ENCODE measurements around the gene PRRG3.

Gene PRRG3

GRCh38 chrX:151702741-151703340, 7.6 kb downstream of the PRRG3 start:
- no peaks in the 10 kb centered on the region for H3K4me1 ChIP-seq
- H3K4me3 ChIP-seq = no peak overlapping the region
- H3K27me3 ChIP-seq = peaks cover 91% of the 10 kb centered on the region
- no peak for TF ChIP-seq Cebpa-rat (IDR thresholded peaks at IDR 0.05)
- H4K20me1 ChIP-seq = peaks cover 8% of the 10 kb centered on the region; the same call in 1 of the 2 replicates
- no peaks in the 10 kb centered on the region for H3K9me3 ChIP-seq
- H3K36me3 ChIP-seq = no peaks in the 10 kb centered on the region
- no peak overlapping the region for H3K4me2 ChIP-seq
- H3K9ac ChIP-seq = no peak overlapping the region
- H3K27ac ChIP-seq = no peak overlapping the region

GRCh38 chrX:151703487-151703886, 8.2 kb downstream of the PRRG3 start:
- H3K9me3 ChIP-seq = no peaks in the 10 kb centered on the region

GRCh38 chrX:151704041-151704663, 8.9 kb downstream of the PRRG3 start:
- no peaks in the 10 kb centered on the region for H3K9me3 ChIP-seq
- TF ChIP-seq Cebpa-rat (IDR thresholded peaks at IDR 0.05) = no peak
- H3K27me3 ChIP-seq = peaks cover 90% of the 10 kb centered on the region

More at GRCh38 chrX:151703487-151703886, 8.2 kb downstream of the PRRG3 start:
- no peak for TF ChIP-seq Cebpa-rat (IDR thresholded peaks at IDR 0.05)
- Histone ChIP-seq H3K4me1 (no peaks in the 10 kb centered on the region), H3K27me3 (peaks cover 91% of the 10 kb centered on the region), H3K36me3 (no peaks in the 10 kb centered on the region), H3K27ac (no peak overlapping the region), H3K4me3 (no peak overlapping the region), H3K9ac (no peak overlapping the region), H4K20me1 (peaks cover 8% of the 10 kb centered on the region; the same call in 1 of the 2 replicates), H3K4me2 (no peak overlapping the region)

GRCh38 chrX:151708821-151709220, 13.6 kb downstream of the PRRG3 start:
- Histone ChIP-seq H3K4me3 (no peak overlapping the region), H3K27ac (no peak overlapping the region), H3K9me3 (no peaks in the 10 kb centered on the region), H4K20me1 (peaks cover 9% of the 10 kb centered on the region; the same call in 1 of the 2 replicates), H3K27me3 (peaks cover 92% of the 10 kb centered on the region), H3K4me1 (peaks cover 28% of the 10 kb centered on the region), H3K4me2 (no peak overlapping the region), H3K36me3 (no peaks in the 10 kb centered on the region), H3K9ac (no peak overlapping the region)
- no peak for TF ChIP-seq Cebpa-rat (IDR thresholded peaks at IDR 0.05)

More at GRCh38 chrX:151704041-151704663, 8.9 kb downstream of the PRRG3 start:
- Histone ChIP-seq H3K4me3 (no peak overlapping the region), H3K27ac (no peak overlapping the region), H3K36me3 (no peaks in the 10 kb centered on the region), H3K4me2 (no peak overlapping the region), H3K4me1 (no peaks in the 10 kb centered on the region), H4K20me1 (peaks cover 8% of the 10 kb centered on the region; the same call in 1 of the 2 replicates), H3K9ac (no peak overlapping the region)

- peaks cover 87% of the 10 kb centered on the region for H3K27me3 ChIP-seq
- H4K20me1 ChIP-seq = peaks cover 9% of the 10 kb centered on the region; the same call in 1 of the 2 replicates
- no peak for TF ChIP-seq Cebpa-rat (IDR thresholded peaks at IDR 0.05)
- peaks cover 28% of the 10 kb centered on the region for H3K4me1 ChIP-seq
- H3K4me2 ChIP-seq = peak overlapping the region; percentile 71
- no peak overlapping the region for H3K9ac ChIP-seq
- H3K36me3 ChIP-seq = no peaks in the 10 kb centered on the region
- no peak overlapping the region for H3K4me3 ChIP-seq
- H3K9me3 ChIP-seq = no peaks in the 10 kb centered on the region
- H3K27ac ChIP-seq = peak overlapping the region; percentile 28; the same call in 1 of the 2 replicates
These were observed 15.2 kb downstream of the PRRG3 start for GRCh38 chrX:151710457-151710856.

GRCh38 chrX:151711154-151711553, 15.9 kb downstream of the PRRG3 start:
- Histone ChIP-seq H3K27me3 (peaks cover 87% of the 10 kb centered on the region), H3K4me3 (no peak overlapping the region), H3K9ac (no peak overlapping the region), H3K27ac (peak overlapping the region; percentile 28), H3K4me2 (peak overlapping the region; percentile 71), H3K4me1 (peaks cover 28% of the 10 kb centered on the region), H3K9me3 (no peaks in the 10 kb centered on the region), H3K36me3 (no peaks in the 10 kb centered on the region), H4K20me1 (peaks cover 9% of the 10 kb centered on the region; the same call in 1 of the 2 replicates)
- no peak for TF ChIP-seq Cebpa-rat (IDR thresholded peaks at IDR 0.05)

- H3K9me3 ChIP-seq = no peaks in the 10 kb centered on the region
- peaks cover 87% of the 10 kb centered on the region for H3K27me3 ChIP-seq
- peak overlapping the region; percentile 71 for H3K4me2 ChIP-seq
- H4K20me1 ChIP-seq = peaks cover 9% of the 10 kb centered on the region; the same call in 1 of the 2 replicates
- no peak overlapping the region for H3K9ac ChIP-seq
- H3K36me3 ChIP-seq = no peaks in the 10 kb centered on the region
- H3K4me3 ChIP-seq = no peak overlapping the region
- H3K4me1 ChIP-seq = peaks cover 28% of the 10 kb centered on the region
- no peak for TF ChIP-seq Cebpa-rat (IDR thresholded peaks at IDR 0.05)
- peak overlapping the region; percentile 28 for H3K27ac ChIP-seq
These were observed 16.5 kb downstream of the PRRG3 start for GRCh38 chrX:151711787-151712186.

GRCh38 chrX:151712253-151712652, 17.0 kb downstream of the PRRG3 start:
- no peak for TF ChIP-seq Cebpa-rat (IDR thresholded peaks at IDR 0.05)

GRCh38 chrX:151713849-151714248, 18.6 kb downstream of the PRRG3 start:
- TF ChIP-seq Cebpa-rat (IDR thresholded peaks at IDR 0.05) = no peak
- H3K27ac ChIP-seq = no peak overlapping the region
- no peak overlapping the region for H3K4me2 ChIP-seq
- H3K27me3 ChIP-seq = peaks cover 93% of the 10 kb centered on the region
- peaks cover 9% of the 10 kb centered on the region; the same call in 1 of the 2 replicates for H4K20me1 ChIP-seq
- H3K36me3 ChIP-seq = no peaks in the 10 kb centered on the region
- H3K4me1 ChIP-seq = peaks cover 28% of the 10 kb centered on the region
- no peak overlapping the region for H3K9ac ChIP-seq
- no peaks in the 10 kb centered on the region for H3K9me3 ChIP-seq
- H3K4me3 ChIP-seq = no peak overlapping the region

More at GRCh38 chrX:151712253-151712652, 17.0 kb downstream of the PRRG3 start:
- Histone ChIP-seq H3K4me2 (peak overlapping the region; percentile 71), H3K36me3 (no peaks in the 10 kb centered on the region), H3K9me3 (no peaks in the 10 kb centered on the region), H3K27ac (no peak overlapping the region; the same call in 1 of the 2 replicates), H4K20me1 (peaks cover 9% of the 10 kb centered on the region; the same call in 1 of the 2 replicates), H3K4me1 (peaks cover 28% of the 10 kb centered on the region), H3K9ac (no peak overlapping the region), H3K27me3 (peaks cover 90% of the 10 kb centered on the region), H3K4me3 (no peak overlapping the region)

- Histone ChIP-seq H3K36me3 (no peaks in the 10 kb centered on the region), H3K27me3 (peaks cover 92% of the 10 kb centered on the region), H3K4me1 (peaks cover 28% of the 10 kb centered on the region), H3K4me2 (no peak overlapping the region), H4K20me1 (peaks cover 9% of the 10 kb centered on the region; the same call in 1 of the 2 replicates), H3K4me3 (no peak overlapping the region), H3K9me3 (no peaks in the 10 kb centered on the region), H3K27ac (no peak overlapping the region), H3K9ac (no peak overlapping the region)
- no peak for TF ChIP-seq Cebpa-rat (IDR thresholded peaks at IDR 0.05)
These were observed 19.1 kb downstream of the PRRG3 start for GRCh38 chrX:151714362-151714761.

Measured in BLaER1 (cell line).